ENCODE measurements around the gene C11orf16.

The C11orf16 gene

GRCh38 chr11:8917157-8917825, 15.5 kb downstream of the C11orf16 start:
- no peaks in the 10 kb centered on the region for H3K36me3 ChIP-seq (ENCODE audit: low read length)
- H3K27ac ChIP-seq (ENCODE audit: low read depth, low read length): no peak overlapping the region
- H2AFZ ChIP-seq (ENCODE audit: low read depth, low read length, severe bottlenecking): no peak overlapping the region
- H4K20me1 ChIP-seq (ENCODE audit: low read depth, low read length): no peaks in the 10 kb centered on the region
- no peaks in the 10 kb centered on the region for H3K9me2 ChIP-seq (replicated peaks; ENCODE audit: insufficient read depth, low read length)
- no peak overlapping the region for H3K9ac ChIP-seq (ENCODE audit: low read length)
- no peaks in the 10 kb centered on the region for H3K79me2 ChIP-seq (ENCODE audit: insufficient read depth, low read length)
- TF ChIP-seq EZH2phosphoT487 (conservative IDR thresholded peaks at IDR 0.05; ENCODE audit: low read length) (no peak), CTCF (IDR thresholded peaks at IDR 0.05; ENCODE audit: insufficient read depth, low read length, poor library complexity, severe bottlenecking) (no peak)
- H3K27me3 ChIP-seq (ENCODE audit: low read length): no peaks in the 10 kb centered on the region
- no peak overlapping the region for H3K4me3 ChIP-seq (ENCODE audit: insufficient read depth, low read length, poor library complexity, severe bottlenecking)
- H3K4me2 ChIP-seq (ENCODE audit: low read depth, low read length, poor library complexity, severe bottlenecking): no peak overlapping the region
- H3F3A ChIP-seq (ENCODE audit: insufficient read depth): peaks cover 7% of the 10 kb centered on the region
- H3K9me3 ChIP-seq (ENCODE audit: insufficient read depth, low read length): no peaks in the 10 kb centered on the region

GRCh38 chr11:8914661-8915018, 18.1 kb downstream of the C11orf16 start:
- Histone ChIP-seq H3K4me3 (ENCODE audit: insufficient read depth, low read length, poor library complexity, severe bottlenecking) (no peak overlapping the region), H3K79me2 (ENCODE audit: insufficient read depth, low read length) (no peaks in the 10 kb centered on the region), H3K4me2 (ENCODE audit: low read depth, low read length, poor library complexity, severe bottlenecking) (peak overlapping the region; percentile 49), H3F3A (ENCODE audit: insufficient read depth) (peaks cover 10% of the 10 kb centered on the region), H3K27ac (ENCODE audit: low read depth, low read length) (no peak overlapping the region), H3K27me3 (ENCODE audit: low read length) (no peaks in the 10 kb centered on the region), H3K9ac (ENCODE audit: low read length) (no peak overlapping the region), H3K9me3 (ENCODE audit: insufficient read depth, low read length) (no peaks in the 10 kb centered on the region), H4K20me1 (ENCODE audit: low read depth, low read length) (no peaks in the 10 kb centered on the region), H2AFZ (ENCODE audit: low read depth, low read length, severe bottlenecking) (no peak overlapping the region), H3K36me3 (ENCODE audit: low read length) (no peaks in the 10 kb centered on the region), H3K9me2 (replicated peaks; ENCODE audit: insufficient read depth, low read length) (no peaks in the 10 kb centered on the region)
- TF ChIP-seq CTCF (IDR thresholded peaks at IDR 0.05; ENCODE audit: insufficient read depth, low read length, poor library complexity, severe bottlenecking) (no peak), EZH2phosphoT487 (conservative IDR thresholded peaks at IDR 0.05; ENCODE audit: low read length) (no peak)

GRCh38 chr11:8913961-8914660, 18.6 kb downstream of the C11orf16 start:
- Histone ChIP-seq H3K36me3 (ENCODE audit: low read length) (no peaks in the 10 kb centered on the region), H3K9me3 (ENCODE audit: insufficient read depth, low read length) (no peaks in the 10 kb centered on the region), H3K79me2 (ENCODE audit: insufficient read depth, low read length) (no peaks in the 10 kb centered on the region), H3K9ac (ENCODE audit: low read length) (peak overlapping the region; percentile 25; the same call in 1 of the 2 replicates), H3K4me3 (ENCODE audit: insufficient read depth, low read length, poor library complexity, severe bottlenecking) (peak overlapping the region; percentile 12), H3K27ac (ENCODE audit: low read depth, low read length) (peak overlapping the region; percentile 13; the same call in 1 of the 2 replicates), H3K27me3 (ENCODE audit: low read length) (no peaks in the 10 kb centered on the region), H4K20me1 (ENCODE audit: low read depth, low read length) (no peaks in the 10 kb centered on the region), H2AFZ (ENCODE audit: low read depth, low read length, severe bottlenecking) (peak overlapping the region; percentile 37), H3K9me2 (replicated peaks; ENCODE audit: insufficient read depth, low read length) (no peaks in the 10 kb centered on the region), H3K4me2 (ENCODE audit: low read depth, low read length, poor library complexity, severe bottlenecking) (peak overlapping the region; percentile 49), H3F3A (ENCODE audit: insufficient read depth) (peaks cover 10% of the 10 kb centered on the region)
- TF ChIP-seq CTCF (IDR thresholded peaks at IDR 0.05; ENCODE audit: insufficient read depth, low read length, poor library complexity, severe bottlenecking) (peak; percentile 93), EZH2phosphoT487 (conservative IDR thresholded peaks at IDR 0.05; ENCODE audit: low read length) (no peak)
